Breast epithelium (tissue), 3 donors: ENCODE data around the gene OGN.

Experiments
- CTCF ChIP-seq, 3 donors: fragments of 450-650 bp; IDR thresholded peaks; one replicate each; pipeline ENCODE4 v1.5.1; 2016 to 2017; ENCODE audit warnings: antibody characterized with exemption in 3 of 3, mild to moderate bottlenecking in 3 of 3, moderate library complexity in 3 of 3
- POLR2AphosphoS5 ChIP-seq, 3 donors: sonication (generic); formaldehyde crosslinking; IDR thresholded peaks; one replicate each; pipeline ENCODE4 v1.6.1; 2017; ENCODE audit warnings: antibody characterized with exemption in 3 of 3

DNA sequence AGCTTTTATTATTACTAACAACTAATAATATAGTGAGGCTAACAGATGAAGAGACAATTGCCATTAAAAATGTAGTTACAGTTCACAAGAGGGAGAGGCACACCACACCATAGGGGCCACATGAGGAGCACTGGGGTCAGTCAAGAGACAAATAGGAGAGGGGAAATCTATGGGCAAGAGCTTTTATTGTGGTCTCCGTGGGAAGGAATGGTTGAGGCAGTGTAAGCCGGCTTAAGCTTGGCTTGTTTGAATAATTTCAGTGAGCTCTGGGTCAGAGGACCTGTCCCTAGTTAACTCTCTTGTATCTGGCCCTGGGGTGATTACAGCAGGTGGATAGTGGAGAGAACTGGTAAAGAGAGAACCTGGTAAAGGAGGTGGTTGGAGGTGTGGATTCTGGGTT is 35.3 kb downstream of the OGN start:
- TF ChIP-seq CTCF (IDR thresholded peaks at IDR 0.05) (no peak), POLR2AphosphoS5 (IDR thresholded peaks at IDR 0.05) (no peak)
